K562 (cell line): ENCODE results near the gene ATL3. TPM values are rescaled to one million over a fixed set of nuclear protein-coding genes. Genes with fewer than 3 reads are reported as not detected.

ENCODE experiments used
- ATAC-seq: fragments of 200-7000 bp; cut with Tn5 transposase; 3 replicates; pipeline ENCODE4 v1.9.1; 2020; ENCODE audit warnings: moderate library complexity
- BruUV-seq: library from RNA; stranded (reverse); fragments of 400-500 nt; replicated peaks from 2 replicates; lab custom pipeline; 2021; lab: Mats Ljungman, UMichigan
- CTCF ChIA-PET: fragments of 300-600 bp; formaldehyde crosslinking; extraction: SDS; loops from one replicate; lab custom pipeline; 2021; ENCODE audit warnings: low intra/inter-chr PET ratio; lab: Yijun Ruan, JAX
- POLR2A ChIA-PET: fragments of 300-600, 350-650 bp; sonication (Branson Sonifier 250); formaldehyde crosslinking; extraction: SDS; loops from one replicate; lab custom pipeline; 2021; ENCODE audit warnings: antibody characterized with exemption, inconsistent platforms; lab: Yijun Ruan, JAX
- DNase-seq, 4 experiments: peaks; one replicate each; pipeline versions ENCODE4 v3.0.0 to v3.0.0-alpha.2; 2011 to 2018; ENCODE audit warnings: low spot score in 3 of 4, mixed read lengths in 3 of 4; ENCODE audit errors: extremely low read depth in 1 of 4
- FAIRE-seq: peaks from 2 replicates; lab custom pipeline; 2011; peaks lifted over from hg19 to GRCh38; lab: Jason Lieb, UNC
- H2AFZ ChIP-seq: 2 replicates; pipeline ENCODE4 v1.6.0; 2011; ENCODE audit warnings: low read depth, low read length, control low read depth, inconsistent platforms
- H3K27ac ChIP-seq: fragments of 200-600 bp; 3 replicates; pipeline ENCODE4 v1.8.0; 2011; ENCODE audit warnings: low read depth, mild to moderate bottlenecking, control low read depth, inconsistent platforms, low read length, moderate library complexity, mixed read lengths; ENCODE audit errors: extremely low read depth
- H3K27me3 ChIP-seq, 2 experiments: fragments of 300-600 bp in 1 of 2; 2 replicates in 1 of 2; 3 replicates in 1 of 2; pipeline versions ENCODE4 v1.6.0 to v1.8.0; 2011; ENCODE audit warnings: inconsistent platforms in 2 of 2, low read length in 2 of 2, mild to moderate bottlenecking in 1 of 2, mixed read lengths in 1 of 2, moderate library complexity in 1 of 2; ENCODE audit not compliant: control insufficient read depth in 2 of 2, insufficient read depth in 2 of 2
- H3K36me3 ChIP-seq: fragments of 300-600 bp; 3 replicates; pipeline ENCODE4 v1.8.0; 2011; ENCODE audit warnings: mild to moderate bottlenecking, low read length, inconsistent platforms; ENCODE audit not compliant: control insufficient read depth, insufficient read depth
- H3K4me1 ChIP-seq, 2 experiments: fragments of 200-600 bp in 1 of 2; replicated peaks in 1 of 2; 2 replicates in 1 of 2; 3 replicates in 1 of 2; pipeline versions ENCODE4 v1.5.1 to v1.8.0; 2011; ENCODE audit warnings: inconsistent platforms in 2 of 2, low read length in 2 of 2, mild to moderate bottlenecking in 1 of 2, mixed read lengths in 1 of 2, moderate library complexity in 1 of 2; ENCODE audit not compliant: control insufficient read depth in 2 of 2, insufficient read depth in 2 of 2
- H3K4me2 ChIP-seq: 2 replicates; pipeline ENCODE4 v1.6.1; 2011; ENCODE audit warnings: low read length, control low read depth, inconsistent platforms, mixed read lengths; ENCODE audit not compliant: insufficient read depth
- H3K4me3 ChIP-seq: fragments of 200-600 bp; sonication (generic), shearing (Covaris generic); 2 replicates; pipeline ENCODE4 v1.5.1; 2016; ENCODE audit warnings: control low read depth, inconsistent platforms
- H3K79me2 ChIP-seq: fragments of 200-600 bp; 3 replicates; pipeline ENCODE4 v1.8.0; 2011; ENCODE audit warnings: low read length, inconsistent platforms; ENCODE audit not compliant: control insufficient read depth, insufficient read depth
- H3K9ac ChIP-seq, 2 experiments: 2 replicates each; pipeline versions ENCODE4 v1.6.0 to v1.6.1; 2011; ENCODE audit warnings: low read depth in 2 of 2, low read length in 2 of 2, control low read depth in 1 of 2, inconsistent platforms in 1 of 2, mild to moderate bottlenecking in 1 of 2, mixed read lengths in 1 of 2; ENCODE audit not compliant: insufficient read depth in 1 of 2
- H3K9me1 ChIP-seq: one replicate; pipeline ENCODE4 v1.6.0; 2011; ENCODE audit warnings: inconsistent platforms, mild to moderate bottlenecking, low read length, moderate library complexity; ENCODE audit not compliant: control insufficient read depth, insufficient read depth
- H3K9me3 ChIP-seq: replicated peaks from 2 replicates; pipeline ENCODE4 v1.5.1; 2011; ENCODE audit warnings: low read depth, low read length, inconsistent platforms; ENCODE audit not compliant: control insufficient read depth, insufficient read depth
- H4K20me1 ChIP-seq: replicated peaks from 2 replicates; pipeline ENCODE4 v1.6.1; 2011; ENCODE audit warnings: low read length, inconsistent platforms, mixed read lengths; ENCODE audit not compliant: control insufficient read depth, insufficient read depth
- ARHGAP35 ChIP-seq: fragments of 450-650 bp; IDR thresholded peaks from 2 replicates; pipeline ENCODE4 v1.6.1; 2018; ENCODE audit not compliant: partially characterized antibody
- BCL6 ChIP-seq: fragments of 250-450 bp; sonication (Bioruptor Pico); IDR thresholded peaks from 2 replicates; pipeline ENCODE4 v1.4.0; 2020
- E2F4 ChIP-seq: sonication (generic); formaldehyde crosslinking; IDR thresholded peaks from 2 replicates; pipeline ENCODE4 v1.8.0; 2022; ENCODE audit warnings: mild to moderate bottlenecking, low read depth, missing genetic modification reagents
- E2F6 ChIP-seq, 2 experiments: IDR thresholded peaks; 2 replicates each; pipeline ENCODE4 v1.6.1; 2011; ENCODE audit warnings: borderline replicate concordance in 1 of 2, control low read depth in 1 of 2, low read depth in 1 of 2, low read length in 1 of 2, mild to moderate bottlenecking in 1 of 2, mixed read lengths in 1 of 2, moderate library complexity in 1 of 2; ENCODE audit not compliant: insufficient read depth in 1 of 2, insufficient read length in 1 of 2, poor library complexity in 1 of 2, severe bottlenecking in 1 of 2; ENCODE audit errors: extremely low read depth in 1 of 2
- ETV5 ChIP-seq: sonication (generic); formaldehyde crosslinking; IDR thresholded peaks from 2 replicates; pipeline ENCODE4 v1.4.0; 2020; ENCODE audit warnings: low read depth, mild to moderate bottlenecking, missing genetic modification reagents
- HMG20B ChIP-seq: fragments of 250-450 bp; sonication (Bioruptor Pico); IDR thresholded peaks from 2 replicates; pipeline ENCODE4 v1.5.0; 2021; ENCODE audit warnings: mild to moderate bottlenecking
- JUND ChIP-seq, 2 experiments: IDR thresholded peaks; 2 replicates in 1 of 2; 3 replicates in 1 of 2; pipeline ENCODE4 v1.6.1; 2011; ENCODE audit warnings: borderline replicate concordance in 2 of 2, low read depth in 2 of 2, low read length in 2 of 2, improper control_type of control experiment in 1 of 2, missing biosample characterization in 1 of 2, missing genetic modification characterization in 1 of 2, missing genetic modification reagents in 1 of 2
- MYC ChIP-seq, 2 experiments: fragments of 250-450 bp in 1 of 2; sonication (Bioruptor Pico) in 1 of 2; IDR thresholded peaks; 2 replicates each; pipeline versions ENCODE4 v1.5.1 to v1.6.1; 2012 to 2021; ENCODE audit warnings: low read depth in 2 of 2, borderline replicate concordance in 1 of 2, improper control_type of control experiment in 1 of 2, low read length in 1 of 2, mild to moderate bottlenecking in 1 of 2, moderate library complexity in 1 of 2
- PHF8 ChIP-seq: fragments of 200-600 bp; sonication (generic); IDR thresholded peaks from 2 replicates; pipeline ENCODE4 v1.6.1; 2012; ENCODE audit warnings: mixed run types, mild to moderate bottlenecking, inconsistent platforms, low read length, moderate library complexity, borderline replicate concordance
- TBP ChIP-seq: optimal IDR thresholded peaks from 2 replicates; pipeline ENCODE3; 2011; ENCODE audit warnings: low read depth, low read length, improper control_type of control experiment
- USF2 ChIP-seq: sonication (generic); formaldehyde crosslinking; IDR thresholded peaks from 2 replicates; pipeline ENCODE4 v1.5.0; 2020; ENCODE audit warnings: missing genetic modification reagents
- ZMIZ1 ChIP-seq, 2 experiments: fragments of 150-350 bp in 1 of 2; IDR thresholded peaks; 2 replicates each; pipeline ENCODE4 v1.6.1; 2012 to 2016; ENCODE audit warnings: low read depth in 2 of 2, low read length in 2 of 2, mild to moderate bottlenecking in 1 of 2, moderate library complexity in 1 of 2
- ZNF12 ChIP-seq: sonication (generic); formaldehyde crosslinking; IDR thresholded peaks from 2 replicates; pipeline ENCODE4 v1.4.0; 2020; ENCODE audit warnings: mild to moderate bottlenecking, missing genetic modification reagents
- ZNF217 ChIP-seq: sonication (generic); formaldehyde crosslinking; IDR thresholded peaks from 2 replicates; pipeline ENCODE4 v1.8.0; 2022; ENCODE audit warnings: mild to moderate bottlenecking, missing genetic modification reagents
- ZNF347 ChIP-seq: fragments of 450-650 bp; formaldehyde crosslinking; IDR thresholded peaks from 2 replicates; pipeline ENCODE4 v1.4.0; 2020; ENCODE audit warnings: low read depth, mild to moderate bottlenecking, moderate library complexity
- WGBS: fragments of 100-300 bp; shearing (Covaris generic); methylation state at CpG from one replicate; pipeline ENCODE4 v1.1.6; 2016; ENCODE audit warnings: low coverage, mixed read lengths; ENCODE audit not compliant: insufficient coverage; ENCODE audit errors: missing lambda C conversion rate; 5-methylcytosine and 5-hydroxymethylcytosine counted together
- in situ Hi-C: fragments of 300-500 bp; cut with MboI; formaldehyde crosslinking; loops from 4 replicates; pipeline ENCODE4 v1.15.0; 2018; ENCODE audit warnings: inconsistent platforms, mixed read lengths
- intact Hi-C: fragments of 100-400 bp; cut with micrococcal nuclease; formaldehyde crosslinking; loops from 2 replicates; pipeline ENCODE4 v1.14.2; 2022
- polyA plus RNA-seq, 8 experiments: library from polyadenylated mRNA; depleted of rRNA in 4 of 8; stranded (reverse) in 5 of 8; unstranded in 3 of 8; fragments of >200 nt; fragmentation: Nextera tagmentation in 2 of 8; fragmentation: Illumina TruSeq in 1 of 8; extraction: Ambion mirVana in 2 of 8; extraction: Trizol in 1 of 8; gene quantifications; 2 replicates each; pipeline versions ENCODE4 v1.2.1 to v1.2.3, GENCODE V29; 2011 to 2014; ENCODE audit warnings: inconsistent platforms in 1 of 8, missing spikeins in 1 of 8
- total RNA-seq, 7 experiments: library from RNA; depleted of rRNA in 6 of 7; stranded (reverse); fragments of >200 nt in 6 of 7; fragmentation: Illumina TruSeq in 2 of 7; extraction: Trizol in 2 of 7; gene quantifications; 2 replicates each; pipeline versions ENCODE4 v1.2.1 to v1.2.3, GENCODE V29; 2011 to 2021; ENCODE audit warnings: low replicate concordance in 1 of 7

ATL3 gene
- total and polyA plus RNA-seq, 9 of the 15 experiments (the other 6 are each of a cell fraction or from before 2014, with no cell fraction given) = 18.2 to 39.8 (median 23.9) TPM

- no peaks in the 10 kb centered on the region for H3K36me3 ChIP-seq
- no peaks in the 10 kb centered on the region for H4K20me1 ChIP-seq
- 26% methylated on average over 4 of the region's 4 CpGs for WGBS
- no peaks in the 10 kb centered on the region for H3K9me1 ChIP-seq
- H3K9ac ChIP-seq = no peak overlapping the region
- FAIRE-seq (no peak), DNase-seq (no peak), ATAC-seq (no peak; the same call in 2 of the 3 replicates)
- intact Hi-C loops (no loop called here), in situ Hi-C loops (no loop called here)
- no TSS peak for BruUV-seq
- ChIA-PET CTCF (interaction anchor here (0.6 kb wide), 1 partner anchor 107 kb away, joined by 3 read pairs; the partner anchor contains the start of gene PLAAT5), POLR2A (no interaction called here)
- H2AFZ ChIP-seq = no peak overlapping the region
- no peak overlapping the region for H3K4me3 ChIP-seq
- no peak overlapping the region for H3K27ac ChIP-seq
- no peaks in the 10 kb centered on the region for H3K79me2 ChIP-seq
- peaks cover 0 to 4% of the 10 kb centered on the region in 2 experiments; a peak in 1 of 5 replicates for H3K27me3 ChIP-seq
- H3K9me3 ChIP-seq = no peaks in the 10 kb centered on the region
- no peaks in the 10 kb centered on the region; a peak in 2 of 5 replicates for H3K4me1 ChIP-seq
- H3K4me2 ChIP-seq = no peak overlapping the region
- no peak for TF ChIP-seq ZNF217 (CRISPR knock-in tag)
- no peak for TF ChIP-seq BCL6
- no peak for TF ChIP-seq PHF8
- TF ChIP-seq ZMIZ1 (IDR thresholded peaks at IDR 0.05; ENCODE audit: low read depth in 2 of 2, low read length in 2 of 2) = no peak
- TF ChIP-seq ZNF347 (CRISPR knock-in tag) = no peak
- TF ChIP-seq ZNF12 (CRISPR knock-in tag) = no peak
- no peak for TF ChIP-seq JUND (IDR thresholded peaks at IDR 0.05; ENCODE audit: borderline replicate concordance, low read depth, low read length)
- no peak for TF ChIP-seq JUND (tag; IDR thresholded peaks at IDR 0.05; ENCODE audit: borderline replicate concordance, low read depth, low read length)
- TF ChIP-seq ARHGAP35 = no peak
- no peak for TF ChIP-seq ETV5 (CRISPR knock-in tag)
- no peak for TF ChIP-seq E2F6 (IDR thresholded peaks at IDR 0.05; ENCODE audit: borderline replicate concordance in 1 of 2, extremely low read depth in 1 of 2, insufficient read depth in 1 of 2, insufficient read length in 1 of 2, low read depth in 1 of 2, low read length in 1 of 2, poor library complexity in 1 of 2, severe bottlenecking in 1 of 2)
- no peak for TF ChIP-seq USF2 (CRISPR knock-in tag)
- TF ChIP-seq MYC (IDR thresholded peaks at IDR 0.05; ENCODE audit: low read depth, low read length) = no peak
- TF ChIP-seq MYC (CRISPR knock-in tag; IDR thresholded peaks at IDR 0.05; ENCODE audit: borderline replicate concordance, low read depth) = no peak
- no peak for TF ChIP-seq TBP
- no peak for TF ChIP-seq HMG20B
- TF ChIP-seq E2F4 (CRISPR knock-in tag) = no peak
Measured at GRCh38 chr11:63598556-63598955, 72.6 kb downstream of the ATL3 start.
